C4-2B (cell line): ENCODE measurements around the gene OTC.

Experiments used
- ZFX ChIP-seq: fragments of 450-650 bp; IDR thresholded peaks from 2 replicates; pipeline ENCODE4 v1.6.1; 2017
- TF ChIP-seq, protein P1 (sequence below): fragments of 450-650 bp; conservative IDR thresholded peaks from 2 replicates; pipeline ENCODE4 v1.5.1; 2017; ENCODE audit warnings: mild to moderate bottlenecking

DNA sequence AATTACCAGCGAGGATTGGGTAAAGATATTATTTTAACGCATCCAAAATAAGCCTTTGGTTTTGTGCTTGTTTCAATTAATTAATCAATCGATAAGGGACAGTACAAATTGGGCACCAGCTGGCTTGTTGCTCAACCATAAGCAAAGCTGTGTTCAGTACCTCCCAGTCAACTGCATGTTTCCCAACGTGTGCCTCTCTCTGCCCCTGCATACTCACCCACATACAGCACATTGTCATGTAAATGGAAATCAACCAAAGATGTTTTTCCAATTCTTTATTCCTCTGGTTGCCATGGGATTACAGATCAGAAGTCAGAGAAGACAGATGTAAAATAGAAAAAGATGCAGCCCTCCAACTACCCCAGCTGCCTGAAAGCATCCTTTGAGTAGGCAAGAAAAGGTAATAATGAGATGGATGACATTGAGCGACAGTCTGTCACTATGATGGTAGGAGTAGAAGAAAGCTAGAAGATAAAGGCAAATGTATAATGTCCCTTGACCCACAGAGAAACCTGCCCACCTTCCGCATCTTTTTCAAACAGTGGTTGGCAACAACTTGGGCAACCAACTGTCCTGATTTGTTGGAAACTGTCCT lies 116.3 kb downstream of the OTC start:
- TF ChIP-seq, protein P1, sequence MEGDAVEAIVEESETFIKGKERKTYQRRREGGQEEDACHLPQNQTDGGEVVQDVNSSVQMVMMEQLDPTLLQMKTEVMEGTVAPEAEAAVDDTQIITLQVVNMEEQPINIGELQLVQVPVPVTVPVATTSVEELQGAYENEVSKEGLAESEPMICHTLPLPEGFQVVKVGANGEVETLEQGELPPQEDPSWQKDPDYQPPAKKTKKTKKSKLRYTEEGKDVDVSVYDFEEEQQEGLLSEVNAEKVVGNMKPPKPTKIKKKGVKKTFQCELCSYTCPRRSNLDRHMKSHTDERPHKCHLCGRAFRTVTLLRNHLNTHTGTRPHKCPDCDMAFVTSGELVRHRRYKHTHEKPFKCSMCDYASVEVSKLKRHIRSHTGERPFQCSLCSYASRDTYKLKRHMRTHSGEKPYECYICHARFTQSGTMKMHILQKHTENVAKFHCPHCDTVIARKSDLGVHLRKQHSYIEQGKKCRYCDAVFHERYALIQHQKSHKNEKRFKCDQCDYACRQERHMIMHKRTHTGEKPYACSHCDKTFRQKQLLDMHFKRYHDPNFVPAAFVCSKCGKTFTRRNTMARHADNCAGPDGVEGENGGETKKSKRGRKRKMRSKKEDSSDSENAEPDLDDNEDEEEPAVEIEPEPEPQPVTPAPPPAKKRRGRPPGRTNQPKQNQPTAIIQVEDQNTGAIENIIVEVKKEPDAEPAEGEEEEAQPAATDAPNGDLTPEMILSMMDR, result no peak
- no peak for TF ChIP-seq ZFX
